OCI-LY7 (cell line): ENCODE measurements around the gene TSTD1. TPM values are rescaled to one million over a fixed set of nuclear protein-coding genes. Genes with fewer than 3 reads are reported as not detected.

Source experiments
- BruUV-seq: library from RNA; stranded (reverse); fragments of 400-500 nt; replicated peaks from 2 replicates; lab custom pipeline; 2021; lab: Mats Ljungman, UMichigan
- CTCF ChIA-PET: fragments of 300-600 bp; sonication (Branson Sonifier 250); formaldehyde crosslinking; loops from one replicate; lab custom pipeline; 2022; ENCODE audit warnings: antibody characterized with exemption; ENCODE audit not compliant: unreplicated experiment; lab: Charles Lee
- POLR2A ChIA-PET: fragments of 300-600 bp; sonication (Branson Sonifier 250); formaldehyde crosslinking; loops from one replicate; lab custom pipeline; 2022; ENCODE audit warnings: antibody characterized with exemption; lab: Charles Lee
- DNase-seq: peaks from one replicate; pipeline ENCODE4 v3.0.0-alpha.2; 2015; ENCODE audit warnings: low spot score
- H2AFZ ChIP-seq: fragments of 200-600 bp; sonication (generic), shearing (Covaris generic); 2 replicates; pipeline ENCODE4 v1.6.1; 2014; ENCODE audit warnings: mild to moderate bottlenecking, antibody characterized with exemption, low read length, moderate library complexity
- H3K27ac ChIP-seq: fragments of 200-600 bp; sonication (generic); 2 replicates; pipeline ENCODE4 v1.5.1; 2014; ENCODE audit warnings: mixed run types, low read depth, mild to moderate bottlenecking, moderate library complexity, low read length, inconsistent platforms; ENCODE audit not compliant: poor library complexity, severe bottlenecking
- H3K36me3 ChIP-seq: fragments of 200-600 bp; sonication (generic); 2 replicates; pipeline ENCODE4 v1.6.1; 2014; ENCODE audit warnings: mild to moderate bottlenecking, antibody characterized with exemption, low read length, moderate library complexity, mixed read lengths; ENCODE audit not compliant: insufficient read depth
- H3K4me1 ChIP-seq: fragments of 200-600 bp; sonication (generic); 2 replicates; pipeline ENCODE4 v1.5.1; 2014; ENCODE audit warnings: mild to moderate bottlenecking, low read length; ENCODE audit not compliant: insufficient read depth, poor library complexity, severe bottlenecking
- H3K4me2 ChIP-seq: fragments of 200-600 bp; sonication (generic); 2 replicates; pipeline ENCODE4 v1.6.1; 2014; ENCODE audit warnings: mild to moderate bottlenecking, low read length
- H3K4me3 ChIP-seq: fragments of 200-600 bp; sonication (generic); 2 replicates; pipeline ENCODE4 v1.5.1; 2014; ENCODE audit warnings: mild to moderate bottlenecking, low read depth, low read length; ENCODE audit not compliant: poor library complexity, severe bottlenecking
- H3K79me2 ChIP-seq: fragments of 200-600 bp; sonication (generic); 2 replicates; pipeline ENCODE4 v1.6.1; 2016; ENCODE audit warnings: low read depth, mild to moderate bottlenecking, low read length, moderate library complexity, mixed read lengths; ENCODE audit not compliant: insufficient read depth
- H3K9me2 ChIP-seq: fragments of 200-600 bp; sonication (generic); 2 replicates; pipeline ENCODE4 v1.6.1; 2016; ENCODE audit warnings: mild to moderate bottlenecking, low read length, mixed read lengths; ENCODE audit not compliant: insufficient read depth
- H3K9me3 ChIP-seq: fragments of 200-600 bp; sonication (generic); 2 replicates; pipeline ENCODE4 v1.6.1; 2014; ENCODE audit warnings: mild to moderate bottlenecking, mixed run types, low read length, mixed read lengths
- H4K20me1 ChIP-seq: fragments of 200-600 bp; sonication (generic); 2 replicates; pipeline ENCODE4 v1.6.1; 2014; ENCODE audit warnings: mild to moderate bottlenecking, antibody characterized with exemption, low read length, moderate library complexity, mixed read lengths; ENCODE audit not compliant: insufficient read depth
- CTCF ChIP-seq: fragments of 200-600 bp; sonication (generic); conservative IDR thresholded peaks from 2 replicates; pipeline ENCODE4 v1.5.1; 2014; ENCODE audit warnings: mild to moderate bottlenecking, antibody characterized with exemption, low read length, moderate library complexity, mixed read lengths
- EZH2phosphoT487 ChIP-seq: fragments of 200-600 bp; sonication (generic); IDR thresholded peaks from 2 replicates; pipeline ENCODE4 v1.6.1; 2018; ENCODE audit warnings: low read depth, borderline replicate concordance, mild to moderate bottlenecking, mixed run types, antibody characterized with exemption, low read length, moderate library complexity, mixed read lengths
- intact Hi-C: fragments of 100-400 bp; cut with micrococcal nuclease; formaldehyde crosslinking; loops from one replicate; pipeline ENCODE4 v1.10.0; 2022; ENCODE audit not compliant: unreplicated experiment
- total RNA-seq, 2 experiments: library from RNA; depleted of rRNA in 1 of 2; stranded (reverse); fragments of >200 nt in 1 of 2; shearing (Covaris generic) in 1 of 2; gene quantifications; 2 replicates each; pipeline ENCODE4 v1.2.3, GENCODE V29; 2014 to 2022

Gene TSTD1
- total RNA-seq, 2 experiments from 2014 or later: 73.4 to 164 TPM

GRCh38 chr1:161054232-161054631 is 15.5 kb upstream of the TSTD1 start:
- H3K4me2 ChIP-seq: no peak overlapping the region
- no peak overlapping the region for H2AFZ ChIP-seq
- intact Hi-C loops: no loop called here
- H3K79me2 ChIP-seq: peaks cover 4% of the 10 kb centered on the region; the same call in 1 of the 2 replicates
- H3K4me1 ChIP-seq: no peaks in the 10 kb centered on the region
- no peak for TF ChIP-seq CTCF
- no peak for TF ChIP-seq EZH2phosphoT487
- H3K9me2 ChIP-seq: no peaks in the 10 kb centered on the region
- H3K27ac ChIP-seq: no peak overlapping the region
- ChIA-PET CTCF (interaction anchor here (1.0 to 1.3 kb wide), 2 partner anchors 9 to 16 kb away, joined by 3 to 4 read pairs; partner anchors contain the start of genes ARHGAP30 and USF1), POLR2A (interaction anchor here (1.4 kb wide), 1 partner anchor 16 kb away, joined by 4 read pairs; the partner anchor contains the start of gene ARHGAP30)
- no TSS peak for BruUV-seq
- no peaks in the 10 kb centered on the region for H3K9me3 ChIP-seq
- no peak for DNase-seq
- no peaks in the 10 kb centered on the region for H4K20me1 ChIP-seq
- no peak overlapping the region for H3K4me3 ChIP-seq
- H3K36me3 ChIP-seq: peaks cover 94% of the 10 kb centered on the region

GRCh38 chr1:161052899-161053298 is 14.1 kb upstream of the TSTD1 start:
- Histone ChIP-seq H3K4me3 (no peak overlapping the region), H4K20me1 (no peaks in the 10 kb centered on the region), H3K9me3 (no peaks in the 10 kb centered on the region), H3K79me2 (peaks cover 4% of the 10 kb centered on the region; the same call in 1 of the 2 replicates), H3K4me2 (no peak overlapping the region), H3K9me2 (no peaks in the 10 kb centered on the region), H3K27ac (no peak overlapping the region), H3K4me1 (peaks cover 3% of the 10 kb centered on the region), H3K36me3 (peaks cover 96% of the 10 kb centered on the region), H2AFZ (no peak overlapping the region)
- no TSS peak for BruUV-seq
- TF ChIP-seq EZH2phosphoT487: no peak
- no peak for TF ChIP-seq CTCF
- intact Hi-C loops: no loop called here
- ChIA-PET CTCF (no interaction called here), POLR2A (no interaction called here)
- DNase-seq: no peak

GRCh38 chr1:161051219-161051618 is 12.5 kb upstream of the TSTD1 start:
- H3K79me2 ChIP-seq: peaks cover 4% of the 10 kb centered on the region; the same call in 1 of the 2 replicates
- CTCF ChIA-PET: interaction anchor here (0.7 kb wide), 1 partner anchor 117 kb away, joined by 3 read pairs; no protein-coding TSS in a partner anchor

More at GRCh38 chr1:161051219-161051618, 12.5 kb upstream of the TSTD1 start:
- Histone ChIP-seq H3K9me2 (no peaks in the 10 kb centered on the region), H3K36me3 (peaks cover 89% of the 10 kb centered on the region), H3K4me3 (no peak overlapping the region), H3K9me3 (no peaks in the 10 kb centered on the region), H3K4me1 (peaks cover 20% of the 10 kb centered on the region), H2AFZ (no peak overlapping the region), H3K27ac (no peak overlapping the region), H3K4me2 (no peak overlapping the region), H4K20me1 (no peaks in the 10 kb centered on the region)
- TF ChIP-seq EZH2phosphoT487 (no peak), CTCF (no peak)
- DNase-seq: no peak
- no TSS peak for BruUV-seq
- intact Hi-C loops: no loop called here
- POLR2A ChIA-PET: interaction anchor here (0.5 to 0.7 kb wide), 2 partner anchors 9 to 49 kb away, joined by 3 to 7 read pairs; no protein-coding TSS in a partner anchor
